ENCODE measurements around the gene KRTAP9-4. TPM values are rescaled to one million over a fixed set of nuclear protein-coding genes. Genes with fewer than 3 reads are reported as not detected.

The KRTAP9-4 gene
- total RNA-seq = not detected in 2 replicates

GRCh38 chr17:41249637-41250240 is at the start of gene KRTAP9-4:
TSS of gene KRTAP9-4 (plus strand) at chr17:41249687. CDS start at chr17:41249721, 34 bp downstream.

GRCh38 chr17:41226598-41227095 is 22.8 kb upstream of the KRTAP9-4 start, which contains the start of gene KRTAP9-2:
TSS of gene KRTAP9-2 (plus strand) at chr17:41226648. CDS start at chr17:41226655, 7 bp downstream.

GRCh38 chr17:41232399-41233105 is 16.9 kb upstream of the KRTAP9-4 start, which contains the start of gene KRTAP9-3:
TSS of gene KRTAP9-3 (plus strand) at chr17:41232449. CDS start at chr17:41232502, 53 bp downstream.

GRCh38 chr17:41237949-41238437 is 11.5 kb upstream of the KRTAP9-4 start, which contains the start of gene KRTAP9-8:
TSS of gene KRTAP9-8 (plus strand) at chr17:41237999. CDS start at chr17:41238052, 53 bp downstream.

GRCh38 chr17:41255381-41256290 is 6.1 kb downstream of the KRTAP9-4 start, which contains the start of gene KRTAP9-9:
TSS of gene KRTAP9-9 (plus strand) at chr17:41255384.

GRCh38 chr17:41265078-41265477 is 15.6 kb downstream of the KRTAP9-4 start, which contains the start of gene KRTAP9-6:
TSS of gene KRTAP9-6 (plus strand) at chr17:41265378. CDS start at chr17:41265378, 0 bp downstream.

GRCh38 chr17:41275648-41276190 is 26.2 kb downstream of the KRTAP9-4 start, which contains the start of gene KRTAP9-7:
TSS of gene KRTAP9-7 (plus strand) at chr17:41275698. CDS start at chr17:41275698, 0 bp downstream.

Other genes starting within 250 kb of the KRTAP9-4 start
- not detected in 2 replicates for gene KRTAP3-2, start 249.8 kb upstream of the KRTAP9-4 start, total RNA-seq
- gene KRTAP3-1, start 240.6 kb upstream of the KRTAP9-4 start, total RNA-seq = not detected in 2 replicates
- gene KRTAP1-5, start 222.5 kb upstream of the KRTAP9-4 start, total RNA-seq = 0.57 and 0.83 TPM in 2 replicates
- not detected in 2 replicates for gene KRTAP1-4, start 219.5 kb upstream of the KRTAP9-4 start, total RNA-seq
- gene KRTAP1-3, start 214.8 kb upstream of the KRTAP9-4 start, total RNA-seq = not detected in 2 replicates
- gene KRTAP1-1, start 208.2 kb upstream of the KRTAP9-4 start, total RNA-seq = not detected in 2 replicates
- gene KRTAP2-1, start 202.4 kb upstream of the KRTAP9-4 start, total RNA-seq = not detected in 2 replicates
- gene KRTAP2-2, start 194.5 kb upstream of the KRTAP9-4 start, total RNA-seq = not detected in 2 replicates
- gene KRTAP2-3, start 189.6 kb upstream of the KRTAP9-4 start, total RNA-seq = not detected in 2 replicates
- not detected in 2 replicates for gene KRTAP2-4, start 183.8 kb upstream of the KRTAP9-4 start, total RNA-seq
- not detected in 2 replicates for gene KRTAP4-7, start 165.5 kb upstream of the KRTAP9-4 start, total RNA-seq
- not detected in 2 replicates for gene KRTAP4-8, start 151.5 kb upstream of the KRTAP9-4 start, total RNA-seq
- not detected in 2 replicates for gene KRTAP4-16, start 147.5 kb upstream of the KRTAP9-4 start, total RNA-seq
- gene KRTAP4-9, start 144.3 kb upstream of the KRTAP9-4 start, total RNA-seq = not detected in 2 replicates
- gene KRTAP4-11, start 131.3 kb upstream of the KRTAP9-4 start, total RNA-seq = not detected in 2 replicates
- not detected in 2 replicates for gene KRTAP4-12, start 125.5 kb upstream of the KRTAP9-4 start, total RNA-seq
- not detected in 2 replicates for gene KRTAP4-6, start 109.1 kb upstream of the KRTAP9-4 start, total RNA-seq
- gene KRTAP4-5, start 99.9 kb upstream of the KRTAP9-4 start, total RNA-seq = not detected in 2 replicates
- gene KRTAP4-4, start 88.9 kb upstream of the KRTAP9-4 start, total RNA-seq = not detected in 2 replicates
- not detected in 2 replicates for gene KRTAP4-3, start 81.5 kb upstream of the KRTAP9-4 start, total RNA-seq
- gene KRTAP4-2, start 71.5 kb upstream of the KRTAP9-4 start, total RNA-seq = not detected in 2 replicates
- gene KRTAP4-1, start 64.8 kb upstream of the KRTAP9-4 start, total RNA-seq = not detected in 2 replicates
- gene KRTAP9-1, start 59.8 kb upstream of the KRTAP9-4 start, total RNA-seq = not detected in 2 replicates
- not detected in 2 replicates for gene KRTAP9-2, start 23.0 kb upstream of the KRTAP9-4 start, total RNA-seq
- gene KRTAP9-3, start 17.2 kb upstream of the KRTAP9-4 start, total RNA-seq = not detected in 2 replicates
- gene KRTAP9-8, start 11.7 kb upstream of the KRTAP9-4 start, total RNA-seq = not detected in 2 replicates
- not detected in 2 replicates for gene KRTAP9-9, start 5.7 kb downstream of the KRTAP9-4 start, total RNA-seq
- not detected in 2 replicates for gene KRTAP9-6, start 15.7 kb downstream of the KRTAP9-4 start, total RNA-seq
- gene KRTAP9-7, start 26.0 kb downstream of the KRTAP9-4 start, total RNA-seq = not detected in 2 replicates
- not detected in 2 replicates for gene KRTAP29-1, start 53.2 kb downstream of the KRTAP9-4 start, total RNA-seq
- gene KRTAP16-1, start 59.6 kb downstream of the KRTAP9-4 start, total RNA-seq = not detected in 2 replicates
- gene KRTAP17-1, start 66.0 kb downstream of the KRTAP9-4 start, total RNA-seq = not detected in 2 replicates
- not detected in 2 replicates for gene KRT33A, start 101.1 kb downstream of the KRTAP9-4 start, total RNA-seq
- 0.14 and 0.18 TPM in 2 replicates for gene KRT33B, start 120.1 kb downstream of the KRTAP9-4 start, total RNA-seq
- gene KRT34, start 132.6 kb downstream of the KRTAP9-4 start, total RNA-seq = 1.00 and 1.3 TPM in 2 replicates
- gene KRT31, start 147.9 kb downstream of the KRTAP9-4 start, total RNA-seq = not detected in 2 replicates
- gene KRT37, start 174.9 kb downstream of the KRTAP9-4 start, total RNA-seq = not detected in 2 replicates
- 0.09 and 0.14 TPM in 2 replicates for gene KRT38, start 191.3 kb downstream of the KRTAP9-4 start, total RNA-seq
- under 0.01 TPM in 1 of 2 replicates, not detected in the other for gene KRT32, start 217.7 kb downstream of the KRTAP9-4 start, total RNA-seq
- gene KRT35, start 231.5 kb downstream of the KRTAP9-4 start, total RNA-seq = not detected in 2 replicates
- gene KRT36, start 240.2 kb downstream of the KRTAP9-4 start, total RNA-seq = not detected in 2 replicates